Breast epithelium (tissue), 4 donors: ENCODE measurements around the gene NEURL3. TPM values are rescaled to one million over a fixed set of nuclear protein-coding genes. Genes with fewer than 3 reads are reported as not detected.

Experiments
- DNase-seq, 2 donors: peaks; one replicate each; pipeline ENCODE4 v3.0.0-alpha.2; 2019; ENCODE audit warnings: low spot score in 2 of 2
- H3K27ac ChIP-seq, 2 donors: fragments of 200-600 bp; sonication (generic) in 1 of 2; one replicate each; pipeline ENCODE4 v1.5.1; 2016 to 2019; ENCODE audit warnings: mild to moderate bottlenecking in 1 of 2
- H3K27me3 ChIP-seq, 2 donors: fragments of 200-600 bp; sonication (generic) in 1 of 2; one replicate each; pipeline versions ENCODE4 v1.5.1 to v1.6.0; 2017 to 2019; ENCODE audit warnings: control low read depth in 1 of 2, mild to moderate bottlenecking in 1 of 2
- H3K36me3 ChIP-seq: fragments of 200-600 bp; one replicate; pipeline ENCODE4 v1.5.1; 2019
- H3K4me1 ChIP-seq, 2 donors: fragments of 200-600 bp; sonication (generic); one replicate each; pipeline ENCODE4 v1.5.1; 2016 to 2019; ENCODE audit warnings: control low read depth in 1 of 2
- H3K4me3 ChIP-seq, 3 donors: fragments of 200-600 bp; sonication (generic); 1 replicate in 2 of 3; 2 replicates in 1 of 3; pipeline ENCODE4 v1.5.1; 2016 to 2019; ENCODE audit warnings: mild to moderate bottlenecking in 3 of 3, moderate library complexity in 2 of 3
- H3K9me3 ChIP-seq, 2 donors: fragments of 200-600 bp; sonication (generic) in 1 of 2; one replicate each; pipeline ENCODE4 v1.5.1; 2016 to 2019; ENCODE audit warnings: control low read depth in 1 of 2
- CTCF ChIP-seq, 3 donors: fragments of 450-650 bp; IDR thresholded peaks; one replicate each; pipeline ENCODE4 v1.5.1; 2016 to 2017; ENCODE audit warnings: antibody characterized with exemption in 3 of 3, mild to moderate bottlenecking in 3 of 3, moderate library complexity in 3 of 3
- POLR2A ChIP-seq: fragments of 450-650 bp; IDR thresholded peaks from one replicate; pipeline ENCODE4 v1.6.1; 2016; ENCODE audit warnings: antibody characterized with exemption, mild to moderate bottlenecking, moderate library complexity
- POLR2AphosphoS5 ChIP-seq, 3 donors: sonication (generic); formaldehyde crosslinking; IDR thresholded peaks; one replicate each; pipeline ENCODE4 v1.6.1; 2017; ENCODE audit warnings: antibody characterized with exemption in 3 of 3
- intact Hi-C: fragments of 100-400 bp; cut with DNase I; formaldehyde crosslinking; loops from one replicate; pipeline ENCODE4 v1.15.1; 2023; ENCODE audit warnings: low total_unique reads
- total RNA-seq, 3 donors: library from RNA; depleted of rRNA; stranded (reverse); fragments of >200 nt; gene quantifications; one replicate each; pipeline ENCODE4 v1.1.0, GENCODE V29; 2016

The NEURL3 gene
- total RNA-seq, 3 donors from 2014 or later: 4.3 to 6.1 TPM; not detected in 1

- intact Hi-C loops: no loop called here
- Histone ChIP-seq H3K9me3 (no peaks in the 10 kb centered on the region), H3K27me3 (no peaks in the 10 kb centered on the region), H3K4me3 (no peak overlapping the region), H3K36me3 (no peaks in the 10 kb centered on the region), H3K4me1 (peaks cover 5 to 13% of the 10 kb centered on the region in 2 donors), H3K27ac (peak overlapping the region; percentile 6 to 69)
- DNase-seq: no peak
- TF ChIP-seq POLR2AphosphoS5 (IDR thresholded peaks at IDR 0.05): no peak
Measured at GRCh38 chr2:96542357-96542977, 37.3 kb upstream of the NEURL3 start.

GRCh38 chr2:96541398-96542152 lies 36.4 kb upstream of the NEURL3 start:
- TF ChIP-seq POLR2AphosphoS5 (IDR thresholded peaks at IDR 0.05) (no peak), POLR2A (no peak), CTCF (IDR thresholded peaks at IDR 0.05) (no peak)
- DNase-seq: no peak
- Histone ChIP-seq H3K27me3 (no peaks in the 10 kb centered on the region), H3K36me3 (no peaks in the 10 kb centered on the region), H3K27ac (peak overlapping the region; percentile 6 to 69), H3K4me1 (peaks cover 5 to 13% of the 10 kb centered on the region in 2 donors), H3K9me3 (no peaks in the 10 kb centered on the region), H3K4me3 (peak overlapping the region in 1 of 3 donors; percentile 32)
- intact Hi-C loops: no loop called here

DNA sequence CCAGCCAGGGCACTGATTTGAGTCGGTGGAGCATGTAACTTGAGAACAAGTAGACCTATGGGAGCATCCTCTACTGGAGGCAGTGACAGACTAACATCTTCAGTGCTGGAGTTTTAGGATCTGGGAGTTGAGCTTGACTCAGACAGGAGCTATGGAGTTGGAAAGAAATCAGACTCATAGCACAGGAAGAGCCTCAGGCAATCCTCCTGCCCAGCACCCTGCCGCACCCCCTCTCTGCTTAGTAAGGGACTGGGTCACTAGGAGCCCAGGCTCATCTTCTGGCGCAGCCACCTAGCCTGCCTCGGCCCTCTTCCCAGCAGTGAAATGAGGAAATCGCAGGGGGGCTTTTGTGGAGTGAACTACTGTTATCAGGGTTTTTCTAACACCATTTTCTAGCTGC lies 35.0 kb upstream of the NEURL3 start:
- TF ChIP-seq CTCF (IDR thresholded peaks at IDR 0.05) (no peak), POLR2AphosphoS5 (IDR thresholded peaks at IDR 0.05) (no peak)
- H3K9me3 ChIP-seq: no peaks in the 10 kb centered on the region
- H3K4me3 ChIP-seq: peak overlapping the region in 2 of 3 donors; percentile 70 to 99
- no peak for DNase-seq
- H3K4me1 ChIP-seq: peaks cover 11 to 20% of the 10 kb centered on the region in 2 donors
- no peaks in the 10 kb centered on the region for H3K36me3 ChIP-seq
- H3K27me3 ChIP-seq: no peaks in the 10 kb centered on the region
- intact Hi-C loops: no loop called here
- H3K27ac ChIP-seq: peak overlapping the region; percentile 95 to 99

DNA sequence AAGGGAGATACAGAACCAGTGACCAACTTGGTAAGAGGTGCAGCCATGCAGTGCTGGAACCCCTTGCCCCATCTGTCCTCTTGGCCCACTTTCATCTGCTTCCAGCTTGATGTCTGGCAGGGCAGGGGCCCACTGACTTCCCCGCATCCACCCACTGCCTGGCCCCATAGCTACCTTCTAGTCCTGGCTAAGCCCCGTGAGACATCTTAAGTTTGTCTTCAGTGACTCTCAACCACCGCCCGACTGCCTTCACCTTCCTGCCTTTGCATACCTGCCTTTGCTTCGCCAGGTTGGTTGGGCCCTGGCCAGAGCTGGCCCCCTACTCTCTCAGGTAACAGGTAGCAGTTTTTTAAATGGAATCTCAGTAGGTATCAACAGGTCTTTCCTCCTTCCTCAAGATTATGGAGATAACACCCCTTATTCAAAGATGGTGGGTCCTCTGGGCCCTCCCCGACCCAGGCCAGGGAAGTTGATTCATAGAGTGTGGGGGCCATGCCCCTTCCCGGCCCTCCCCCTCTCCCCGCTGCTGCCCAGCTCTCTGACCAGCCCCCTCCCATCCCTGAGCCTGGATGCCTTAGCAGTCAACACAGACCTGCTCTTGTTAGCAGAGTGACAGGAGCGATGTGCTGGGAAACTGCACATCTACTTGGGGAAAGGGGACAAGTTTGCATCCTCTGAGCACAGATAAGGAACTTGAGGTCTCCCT lies 34.2 kb upstream of the NEURL3 start:
- peak overlapping the region; percentile 95 to 99 for H3K27ac ChIP-seq
- intact Hi-C loops: no loop called here
- H3K4me3 ChIP-seq: peak overlapping the region; percentile 70 to 99 (median 81)
- no peaks in the 10 kb centered on the region for H3K9me3 ChIP-seq
- H3K27me3 ChIP-seq: no peaks in the 10 kb centered on the region
- no peak for DNase-seq
- H3K36me3 ChIP-seq: no peaks in the 10 kb centered on the region
- peaks cover 15 to 22% of the 10 kb centered on the region in 2 donors for H3K4me1 ChIP-seq
- TF ChIP-seq CTCF (IDR thresholded peaks at IDR 0.05): no peak
- TF ChIP-seq POLR2A: no peak
- no peak for TF ChIP-seq POLR2AphosphoS5 (IDR thresholded peaks at IDR 0.05)

- Histone ChIP-seq H3K36me3 (no peaks in the 10 kb centered on the region), H3K27me3 (no peaks in the 10 kb centered on the region), H3K9me3 (no peaks in the 10 kb centered on the region), H3K27ac (peak overlapping the region; percentile 95 to 99), H3K4me1 (peaks cover 22 to 28% of the 10 kb centered on the region in 2 donors), H3K4me3 (peak overlapping the region; percentile 70 to 99 (median 81))
- TF ChIP-seq CTCF (IDR thresholded peaks at IDR 0.05) (no peak), POLR2AphosphoS5 (IDR thresholded peaks at IDR 0.05) (peak in 2 of 3 donors; percentile 57 to 81)
- intact Hi-C loops: no loop called here
- DNase-seq: peak; percentile 84 to 90
Measured at GRCh38 chr2:96538487-96539214, 33.5 kb upstream of the NEURL3 start.
